ENCODE measurements around the gene CADM4.

The CADM4 gene, protein sequence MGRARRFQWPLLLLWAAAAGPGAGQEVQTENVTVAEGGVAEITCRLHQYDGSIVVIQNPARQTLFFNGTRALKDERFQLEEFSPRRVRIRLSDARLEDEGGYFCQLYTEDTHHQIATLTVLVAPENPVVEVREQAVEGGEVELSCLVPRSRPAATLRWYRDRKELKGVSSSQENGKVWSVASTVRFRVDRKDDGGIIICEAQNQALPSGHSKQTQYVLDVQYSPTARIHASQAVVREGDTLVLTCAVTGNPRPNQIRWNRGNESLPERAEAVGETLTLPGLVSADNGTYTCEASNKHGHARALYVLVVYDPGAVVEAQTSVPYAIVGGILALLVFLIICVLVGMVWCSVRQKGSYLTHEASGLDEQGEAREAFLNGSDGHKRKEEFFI

DNA sequence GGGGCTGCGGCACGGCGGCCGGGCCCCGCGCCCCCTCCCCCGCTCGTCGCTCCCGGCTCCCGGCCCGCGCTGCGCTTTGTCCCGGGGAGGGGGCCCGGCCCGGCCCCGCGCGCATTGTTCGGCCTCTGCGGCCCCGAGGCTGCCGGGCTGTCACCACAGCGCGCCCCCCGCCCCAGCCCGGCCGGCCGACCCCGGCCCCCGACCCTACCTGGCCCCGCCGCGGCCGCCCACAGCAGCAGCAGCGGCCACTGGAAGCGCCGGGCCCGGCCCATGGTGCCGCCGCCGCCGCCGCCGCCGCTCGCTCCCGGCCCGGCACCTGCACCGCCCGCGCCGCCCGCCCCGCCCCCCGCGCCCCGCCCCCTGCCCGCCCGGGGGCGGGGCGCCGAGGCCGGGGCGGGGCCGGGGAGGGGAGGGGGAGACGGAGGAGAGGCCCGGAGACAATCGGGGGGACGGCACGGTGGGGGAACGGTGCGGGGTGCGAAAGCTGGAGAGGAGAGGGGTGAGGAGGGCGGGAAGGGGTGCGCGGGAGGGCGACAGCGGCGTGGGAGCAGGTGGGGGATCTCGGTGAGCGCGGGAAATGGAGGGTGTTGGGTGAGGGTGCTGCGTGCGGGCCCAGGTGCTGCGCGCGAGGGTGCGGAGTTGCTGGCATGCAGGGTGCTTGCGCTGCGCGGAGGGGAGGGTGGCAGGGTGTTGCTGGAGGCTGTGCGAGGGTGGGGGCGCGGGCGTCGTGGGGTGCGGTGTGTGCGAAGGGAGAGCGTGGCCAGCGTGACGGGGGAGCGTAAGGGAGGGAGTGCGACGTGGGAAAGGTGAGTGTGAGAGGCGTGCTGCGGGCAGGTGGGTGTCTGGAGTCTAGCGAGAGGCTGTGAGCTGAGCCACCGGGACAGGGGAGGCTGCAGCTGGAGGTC lies at the start of gene CADM4:
Gene CADM4 (minus strand): TSS at position 332 of the 905 bp plus-strand sequence. CDS start 60 bp downstream, at position 272.
- Histone ChIP-seq H3K9me2 (replicated peaks; ENCODE audit: control insufficient read depth, low read length) (no peaks in the 10 kb centered on the region), H3K4me1 (ENCODE audit: control insufficient read depth, low read length) (peaks cover 24% of the 10 kb centered on the region), H3K9me3 (ENCODE audit: control insufficient read depth, insufficient read depth, low read length) (no peaks in the 10 kb centered on the region), H3K4me2 (ENCODE audit: low read length) (peak within 1 kb of the TSS; percentile 64), H3K27me3 (ENCODE audit: control insufficient read depth, low read length) (peaks cover 47% of the 10 kb centered on the region), H3K79me2 (ENCODE audit: control insufficient read depth, low read length) (no peaks in the 10 kb centered on the region), H3K4me3 (ENCODE audit: low read length) (peak within 1 kb of the TSS; percentile 53), H3K27ac (ENCODE audit: low read depth, low read length) (no peak within 1 kb of the TSS), H3F3A (ENCODE audit: control insufficient read depth, insufficient read depth) (no peaks in the 10 kb centered on the region), H4K20me1 (ENCODE audit: control insufficient read depth, insufficient read depth, low read depth, low read length) (peaks cover 6% of the 10 kb centered on the region; the same call in 1 of the 2 replicates), H3K36me3 (ENCODE audit: control insufficient read depth, low read length) (no peaks in the 10 kb centered on the region)
- no peak for TF ChIP-seq EZH2phosphoT487 (IDR thresholded peaks at IDR 0.05; ENCODE audit: borderline replicate concordance, low read length)
- TF ChIP-seq, protein P1, sequence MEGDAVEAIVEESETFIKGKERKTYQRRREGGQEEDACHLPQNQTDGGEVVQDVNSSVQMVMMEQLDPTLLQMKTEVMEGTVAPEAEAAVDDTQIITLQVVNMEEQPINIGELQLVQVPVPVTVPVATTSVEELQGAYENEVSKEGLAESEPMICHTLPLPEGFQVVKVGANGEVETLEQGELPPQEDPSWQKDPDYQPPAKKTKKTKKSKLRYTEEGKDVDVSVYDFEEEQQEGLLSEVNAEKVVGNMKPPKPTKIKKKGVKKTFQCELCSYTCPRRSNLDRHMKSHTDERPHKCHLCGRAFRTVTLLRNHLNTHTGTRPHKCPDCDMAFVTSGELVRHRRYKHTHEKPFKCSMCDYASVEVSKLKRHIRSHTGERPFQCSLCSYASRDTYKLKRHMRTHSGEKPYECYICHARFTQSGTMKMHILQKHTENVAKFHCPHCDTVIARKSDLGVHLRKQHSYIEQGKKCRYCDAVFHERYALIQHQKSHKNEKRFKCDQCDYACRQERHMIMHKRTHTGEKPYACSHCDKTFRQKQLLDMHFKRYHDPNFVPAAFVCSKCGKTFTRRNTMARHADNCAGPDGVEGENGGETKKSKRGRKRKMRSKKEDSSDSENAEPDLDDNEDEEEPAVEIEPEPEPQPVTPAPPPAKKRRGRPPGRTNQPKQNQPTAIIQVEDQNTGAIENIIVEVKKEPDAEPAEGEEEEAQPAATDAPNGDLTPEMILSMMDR (IDR thresholded peaks at IDR 0.05; ENCODE audit: low read depth, low read length, poor library complexity, severe bottlenecking), result no peak

DNA sequence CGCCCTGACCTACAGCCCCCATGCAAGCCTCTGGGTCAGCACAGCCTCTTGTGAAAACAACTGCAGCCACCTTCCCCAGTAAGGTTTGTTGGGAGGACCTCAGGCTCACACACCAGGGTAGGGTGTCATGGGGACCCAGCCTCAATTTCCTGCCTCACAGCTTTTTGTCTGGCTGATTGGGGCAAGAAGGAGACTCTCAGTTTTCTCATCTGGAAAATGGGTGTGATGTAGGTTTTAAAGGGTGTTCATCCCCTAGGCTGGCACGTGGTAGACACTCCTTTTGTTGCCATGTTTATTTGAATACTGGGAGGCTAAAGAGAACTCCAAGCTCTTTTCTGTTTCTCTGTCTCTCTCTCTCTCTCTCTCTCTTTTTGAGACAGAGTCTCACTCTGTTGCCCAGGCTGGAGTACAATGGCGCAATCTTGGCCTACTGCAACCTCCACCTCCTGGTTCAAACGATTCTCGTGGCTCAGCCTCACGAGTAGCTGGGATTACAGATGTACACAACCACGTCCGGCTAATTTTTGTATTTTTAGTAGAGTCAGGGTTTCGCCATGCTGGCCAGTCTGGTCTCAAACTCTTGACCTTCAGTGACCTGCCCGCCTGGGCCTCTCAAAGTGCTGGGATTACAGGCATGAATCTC lies 48.5 kb upstream of the CADM4 start:
- no peaks in the 10 kb centered on the region for H4K20me1 ChIP-seq (ENCODE audit: control insufficient read depth, insufficient read depth, low read depth, low read length)
- H3K4me2 ChIP-seq (ENCODE audit: low read length), result no peak overlapping the region
- H3K27me3 ChIP-seq (ENCODE audit: control insufficient read depth, low read length), result no peaks in the 10 kb centered on the region
- no peak for TF ChIP-seq EZH2phosphoT487 (IDR thresholded peaks at IDR 0.05; ENCODE audit: borderline replicate concordance, low read length)
- TF ChIP-seq, protein P1 (IDR thresholded peaks at IDR 0.05; ENCODE audit: low read depth, low read length, poor library complexity, severe bottlenecking), result no peak
- H3F3A ChIP-seq (ENCODE audit: control insufficient read depth, insufficient read depth), result no peaks in the 10 kb centered on the region
- no peak overlapping the region for H3K4me3 ChIP-seq (ENCODE audit: low read length)
- no peaks in the 10 kb centered on the region for H3K36me3 ChIP-seq (ENCODE audit: control insufficient read depth, low read length)
- H3K79me2 ChIP-seq (ENCODE audit: control insufficient read depth, low read length), result no peaks in the 10 kb centered on the region
- H3K9me2 ChIP-seq (replicated peaks; ENCODE audit: control insufficient read depth, low read length), result no peaks in the 10 kb centered on the region
- no peaks in the 10 kb centered on the region for H3K4me1 ChIP-seq (ENCODE audit: control insufficient read depth, low read length)
- no peak overlapping the region for H3K27ac ChIP-seq (ENCODE audit: low read depth, low read length)
- H3K9me3 ChIP-seq (ENCODE audit: control insufficient read depth, insufficient read depth, low read length), result peaks cover 5% of the 10 kb centered on the region; the same call in 1 of the 2 replicates

DNA sequence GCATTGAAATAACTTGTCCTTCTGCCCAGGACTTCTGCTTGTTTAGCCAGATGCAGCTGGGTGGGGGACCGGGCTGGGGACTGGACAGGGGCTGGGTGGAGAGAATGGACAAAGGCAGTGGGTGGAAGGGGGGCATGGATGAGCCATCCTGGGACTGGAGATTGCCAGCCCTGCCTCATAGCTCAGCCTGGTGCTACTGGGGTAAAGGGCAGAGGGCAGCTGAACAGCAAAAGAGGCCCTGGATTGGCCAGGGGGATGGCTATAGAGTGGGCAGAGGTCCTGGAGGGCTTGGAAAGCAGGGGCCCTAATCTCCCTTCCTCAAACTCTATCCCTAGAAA lies 48.0 kb upstream of the CADM4 start:
- Histone ChIP-seq H4K20me1 (ENCODE audit: control insufficient read depth, insufficient read depth, low read depth, low read length) (no peaks in the 10 kb centered on the region), H3K36me3 (ENCODE audit: control insufficient read depth, low read length) (no peaks in the 10 kb centered on the region), H3K9me2 (replicated peaks; ENCODE audit: control insufficient read depth, low read length) (no peaks in the 10 kb centered on the region), H3K4me1 (ENCODE audit: control insufficient read depth, low read length) (no peaks in the 10 kb centered on the region), H3K4me2 (ENCODE audit: low read length) (no peak overlapping the region), H3K27me3 (ENCODE audit: control insufficient read depth, low read length) (no peaks in the 10 kb centered on the region), H3K79me2 (ENCODE audit: control insufficient read depth, low read length) (no peaks in the 10 kb centered on the region), H3K4me3 (ENCODE audit: low read length) (no peak overlapping the region), H3K27ac (ENCODE audit: low read depth, low read length) (no peak overlapping the region), H3F3A (ENCODE audit: control insufficient read depth, insufficient read depth) (no peaks in the 10 kb centered on the region), H3K9me3 (ENCODE audit: control insufficient read depth, insufficient read depth, low read length) (peaks cover 5% of the 10 kb centered on the region; the same call in 1 of the 2 replicates)
- TF ChIP-seq EZH2phosphoT487 (IDR thresholded peaks at IDR 0.05; ENCODE audit: borderline replicate concordance, low read length), result no peak
- TF ChIP-seq, protein P1 (IDR thresholded peaks at IDR 0.05; ENCODE audit: low read depth, low read length, poor library complexity, severe bottlenecking), result no peak
